Common myeloid progenitor, CD34-positive (primary cell): ENCODE measurements around the gene NFXL1.
A peak's percentile ranks its signal among the peaks of the same experiment; 100 is the strongest.
"Not testable (repeated sequence)": the region's sequence is repeated elsewhere in the genome, so short reads cannot be mapped to it uniquely, and the experiment has no call there.

Source experiments
- CTCF ChIA-PET: fragments of 350-600 bp; sonication (Branson Sonifier 250); formaldehyde crosslinking; loops from one replicate; lab custom pipeline; 2021; ENCODE audit warnings: antibody characterized with exemption; lab: Charles Lee
- POLR2A ChIA-PET: fragments of 350-600 bp; sonication (Branson Sonifier 250); formaldehyde crosslinking; loops from one replicate; lab custom pipeline; 2021; ENCODE audit warnings: antibody characterized with exemption; lab: Charles Lee
- DNase-seq, 3 donors: peaks; one replicate each; pipeline versions ENCODE4 v3.0.0 to v3.0.0-alpha.2; 2013
- H3K27ac ChIP-seq, 2 experiments: 1 replicate in 1 of 2; 2 replicates in 1 of 2; pipeline ENCODE4 v1.7.0; 2013; ENCODE audit warnings: inconsistent platforms in 2 of 2, low read length in 2 of 2, mild to moderate bottlenecking in 2 of 2, low read depth in 1 of 2, moderate library complexity in 1 of 2; ENCODE audit not compliant: severe bottlenecking in 2 of 2, insufficient read depth in 1 of 2, poor library complexity in 1 of 2
- H3K27me3 ChIP-seq, 5 experiments: replicated peaks in 2 of 5; 1 replicate in 3 of 5; 2 replicates in 2 of 5; pipeline versions ENCODE4 v1.6.1 to v1.7.0; 2013; ENCODE audit warnings: low read length in 4 of 5, mild to moderate bottlenecking in 2 of 5, moderate library complexity in 2 of 5, inconsistent platforms in 1 of 5; ENCODE audit not compliant: insufficient read depth in 5 of 5, control insufficient read depth in 4 of 5
- H3K36me3 ChIP-seq, 4 experiments: 1 replicate in 2 of 4; 2 replicates in 2 of 4; pipeline versions ENCODE4 v1.6.1 to v1.7.0; 2013; ENCODE audit warnings: low read length in 3 of 4, control low read depth in 1 of 4, mild to moderate bottlenecking in 1 of 4; ENCODE audit not compliant: control insufficient read depth in 4 of 4, insufficient read depth in 4 of 4
- H3K4me1 ChIP-seq, 4 experiments: 1 replicate in 3 of 4; 2 replicates in 1 of 4; pipeline versions ENCODE4 v1.6.1 to v1.7.1; 2013; ENCODE audit warnings: low read length in 3 of 4, mild to moderate bottlenecking in 3 of 4, control low read depth in 1 of 4, inconsistent platforms in 1 of 4, moderate library complexity in 1 of 4; ENCODE audit not compliant: control insufficient read depth in 4 of 4, insufficient read depth in 4 of 4; ENCODE audit errors: control extremely low read depth in 1 of 4
- H3K4me3 ChIP-seq, 7 experiments: 1 replicate in 4 of 7; 2 replicates in 3 of 7; pipeline versions ENCODE4 v1.5.1 to v1.7.0; 2013; ENCODE audit warnings: mild to moderate bottlenecking in 7 of 7, low read length in 6 of 7, moderate library complexity in 6 of 7, inconsistent platforms in 2 of 7, low read depth in 2 of 7, control low read depth in 1 of 7; ENCODE audit not compliant: insufficient read depth in 4 of 7, control insufficient read depth in 1 of 7; ENCODE audit errors: extremely low read depth in 1 of 7
- H3K9me3 ChIP-seq, 5 experiments: 1 replicate in 4 of 5; 2 replicates in 1 of 5; pipeline versions ENCODE4 v1.6.1 to v1.7.1; 2013; ENCODE audit warnings: low read length in 4 of 5, mild to moderate bottlenecking in 2 of 5, inconsistent platforms in 1 of 5, low read depth in 1 of 5, moderate library complexity in 1 of 5; ENCODE audit not compliant: control insufficient read depth in 4 of 5, insufficient read depth in 2 of 5; ENCODE audit errors: control extremely low read depth in 1 of 5
- WGBS: methylation state at CpG from one replicate; pipeline ENCODE4 v1.1.5; 2013; ENCODE audit not compliant: insufficient coverage; 5-methylcytosine and 5-hydroxymethylcytosine counted together

Gene NFXL1

GRCh38 chr4:47922436-47923260 lies 8.3 kb upstream of the NFXL1 start:
- WGBS: 70% methylated on average over 15 of the region's 17 CpGs
- peak in 2 of 3 donors; percentile 45 to 50 for DNase-seq
- POLR2A ChIA-PET, H3K27ac ChIP-seq, H3K4me1 ChIP-seq, H3K9me3 ChIP-seq, H3K4me3 ChIP-seq, H3K27me3 ChIP-seq, H3K36me3 ChIP-seq: not testable (repeated sequence)
- CTCF ChIA-PET: interaction anchor here (1.1 kb wide), 1 partner anchor 163 kb away, joined by 6 read pairs; no protein-coding TSS in a partner anchor

GRCh38 chr4:47917163-47917562 lies 2.8 kb upstream of the NFXL1 start:
- POLR2A ChIA-PET: not testable (repeated sequence)

GRCh38 chr4:47915378-47915777 lies 995 bp upstream of the NFXL1 start:
- CTCF ChIA-PET: interaction anchor here (1.9 kb wide), 1 partner anchor 11 kb away, joined by 13 read pairs; no protein-coding TSS in a partner anchor

More at GRCh38 chr4:47917163-47917562, 2.8 kb upstream of the NFXL1 start:
- H3K27ac ChIP-seq, H3K9me3 ChIP-seq, H3K4me3 ChIP-seq, DNase-seq, H3K36me3 ChIP-seq, H3K27me3 ChIP-seq: not testable (repeated sequence)
- peaks cover 4 to 19% (median 12%) of the 10 kb centered on the region in 4 experiments for H3K4me1 ChIP-seq
- WGBS: no CpG with 5 or more reads among the region's 1 CpG
- CTCF ChIA-PET: interaction anchor here (0.6 to 1.9 kb wide), 3 partner anchors 9 to 790 kb away, joined by 3 to 13 read pairs (median 3); no protein-coding TSS in a partner anchor

GRCh38 chr4:47914926-47915237 lies 499 bp upstream of the NFXL1 start:
- Histone ChIP-seq H3K9me3 (no peaks in the 10 kb centered on the region), H3K36me3 (peaks cover 2 to 7% (median 4%) of the 10 kb centered on the region in 4 experiments), H3K4me3 (peak overlapping the region; percentile 63 to 98 (median 94)), H3K27ac (no peak overlapping the region), H3K27me3 (no peaks in the 10 kb centered on the region), H3K4me1 (peaks cover 4 to 19% (median 12%) of the 10 kb centered on the region in 4 experiments)
- ChIA-PET CTCF (no interaction called here), POLR2A (no interaction called here)
- no peak for DNase-seq
- 0% methylated on average over 1 of the region's 6 CpGs for WGBS

More at GRCh38 chr4:47915378-47915777, 995 bp upstream of the NFXL1 start:
- DNase-seq: peak in 2 of 3 donors; percentile 5 to 6
- no peaks in the 10 kb centered on the region for H3K9me3 ChIP-seq
- H3K27me3 ChIP-seq: no peaks in the 10 kb centered on the region
- H3K27ac ChIP-seq: no peak overlapping the region
- H3K4me1 ChIP-seq: peaks cover 4 to 19% (median 12%) of the 10 kb centered on the region in 4 experiments
- H3K36me3 ChIP-seq: peaks cover 0 to 2% (median under 1%) of the 10 kb centered on the region in 4 experiments
- POLR2A ChIA-PET: no interaction called here
- H3K4me3 ChIP-seq: peak overlapping the region in 3 of 7 experiments; percentile 16 to 98 (median 94)
- 8% methylated on average over 2 of the region's 3 CpGs for WGBS

GRCh38 chr4:47913861-47914219 lies 543 bp downstream of the NFXL1 start:
- H3K4me3 ChIP-seq: peak overlapping the region; percentile 80 to 99 (median 96)
- CTCF ChIA-PET: interaction anchor here (0.9 kb wide), 1 partner anchor 304 kb away, joined by 4 read pairs; no protein-coding TSS in a partner anchor
- peaks cover 4 to 10% (median 9%) of the 10 kb centered on the region in 4 experiments for H3K36me3 ChIP-seq
- peaks cover 4 to 19% (median 12%) of the 10 kb centered on the region in 4 experiments for H3K4me1 ChIP-seq
- 0% methylated on average over 21 of the region's 29 CpGs for WGBS
- DNase-seq: peak in 2 of 3 donors; percentile 56 to 63
- no peaks in the 10 kb centered on the region for H3K9me3 ChIP-seq
- peak overlapping the region; percentile 33 to 73 for H3K27ac ChIP-seq
- POLR2A ChIA-PET: no interaction called here
- H3K27me3 ChIP-seq: no peaks in the 10 kb centered on the region

- no CpG with 5 or more reads among the region's 4 CpGs for WGBS
- H3K4me1 ChIP-seq: peaks cover 4 to 19% (median 12%) of the 10 kb centered on the region in 4 experiments
- CTCF ChIA-PET: interaction anchor here (0.9 kb wide), 1 partner anchor 304 kb away, joined by 4 read pairs; no protein-coding TSS in a partner anchor
- no peaks in the 10 kb centered on the region for H3K9me3 ChIP-seq
- peaks cover 5 to 11% (median 10%) of the 10 kb centered on the region in 4 experiments for H3K36me3 ChIP-seq
- no peaks in the 10 kb centered on the region for H3K27me3 ChIP-seq
- peak overlapping the region; percentile 80 to 99 (median 96) for H3K4me3 ChIP-seq
- peak in 2 of 3 donors; percentile 34 to 47 for DNase-seq
- POLR2A ChIA-PET: no interaction called here
- peak overlapping the region in 1 of 2 experiments; percentile 73 for H3K27ac ChIP-seq
Measured at GRCh38 chr4:47913330-47913729, 1.1 kb downstream of the NFXL1 start.
